Measurements from ENCODE around the gene RAD23A.

DNA sequence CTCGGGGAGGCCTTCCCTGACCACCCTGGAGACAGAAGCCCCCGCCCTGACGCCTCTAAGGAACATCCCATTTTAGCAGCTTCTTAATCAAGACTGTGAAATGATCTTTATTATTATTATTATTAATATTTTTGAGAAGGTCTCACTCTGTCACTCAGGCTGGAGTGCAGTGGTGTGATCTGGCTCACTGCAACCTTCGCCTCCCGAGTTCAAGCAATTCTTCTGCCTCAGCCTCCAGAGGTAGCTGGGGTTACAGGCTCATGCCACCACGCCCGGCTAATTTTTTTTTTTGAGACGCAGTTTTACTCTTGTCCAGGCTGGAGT, 20.1 kb downstream of the RAD23A start:
- TF ChIP-seq CTCF (conservative IDR thresholded peaks at IDR 0.05 in 1 of 2, IDR thresholded peaks at IDR 0.05 in 1 of 2; ENCODE audit: low read depth in 1 of 2, low read length in 2 of 2) (no peak), EZH2 (IDR thresholded peaks at IDR 0.05; ENCODE audit: low read length, missing control alignments) (no peak)
